ENCODE data around the gene ICA1.

- TF ChIP-seq ZNF302 (tag by site-specific recombination; IDR thresholded peaks at IDR 0.05; ENCODE audit: low read depth) (no peak), ZNF311 (tag by site-specific recombination; IDR thresholded peaks at IDR 0.05; ENCODE audit: borderline replicate concordance) (no peak), ZNF121 (tag by site-specific recombination; IDR thresholded peaks at IDR 0.05) (no peak), ZEB2 (tag by site-specific recombination; IDR thresholded peaks at IDR 0.05) (no peak), YY1 (tag by site-specific recombination; IDR thresholded peaks at IDR 0.05) (no peak)
Observed at GRCh38 chr7:8221567-8221966, 40.4 kb downstream of the ICA1 start.

All from HEK293 (cell line).